Endothelial cell of umbilical vein (primary cell): ENCODE measurements around the gene CYP26C1. TPM values are rescaled to one million over a fixed set of nuclear protein-coding genes. Genes with fewer than 3 reads are reported as not detected.

Experiments used
- BruUV-seq: library from RNA; stranded (reverse); fragments of 400-500 nt; replicated peaks from 2 replicates; lab custom pipeline; 2021; lab: Mats Ljungman, UMichigan
- CTCF ChIA-PET: fragments of 300-600, 350-600 bp; sonication (Branson Sonifier 250); formaldehyde crosslinking; loops from one replicate; lab custom pipeline; 2021; ENCODE audit warnings: antibody characterized with exemption, inconsistent platforms; lab: Charles Lee
- POLR2A ChIA-PET: fragments of 300-600, 350-600 bp; sonication (Branson Sonifier 250); formaldehyde crosslinking; loops from one replicate; lab custom pipeline; 2021; ENCODE audit warnings: antibody characterized with exemption, inconsistent platforms; lab: Charles Lee
- DNase-seq: peaks from one replicate; pipeline ENCODE4 v3.0.0-alpha.2; 2011; ENCODE audit warnings: low read depth, low spot score
- FAIRE-seq: peaks from 2 replicates; lab custom pipeline; 2011; peaks lifted over from hg19 to GRCh38; lab: Jason Lieb, UNC
- H2AFZ ChIP-seq: 2 replicates; pipeline ENCODE4 v1.6.0; 2012; ENCODE audit warnings: low read depth, low read length, control low read depth, inconsistent platforms
- H3K27ac ChIP-seq: 2 replicates; pipeline ENCODE4 v1.5.1; 2011; ENCODE audit warnings: low read depth, mild to moderate bottlenecking, control low read depth, low read length, moderate library complexity; ENCODE audit not compliant: insufficient read depth
- H3K27me3 ChIP-seq, 2 experiments: 2 replicates each; pipeline versions ENCODE4 v1.6.0 to v1.6.1; 2011; ENCODE audit warnings: low read length in 2 of 2, mixed read lengths in 1 of 2; ENCODE audit not compliant: control insufficient read depth in 2 of 2, insufficient read depth in 2 of 2
- H3K36me3 ChIP-seq, 2 experiments: 2 replicates in 1 of 2; 3 replicates in 1 of 2; pipeline ENCODE4 v1.5.1; 2011; ENCODE audit warnings: low read length in 2 of 2, mild to moderate bottlenecking in 1 of 2, moderate library complexity in 1 of 2; ENCODE audit not compliant: control insufficient read depth in 2 of 2, insufficient read depth in 2 of 2; ENCODE audit errors: extremely low read depth in 1 of 2
- H3K4me1 ChIP-seq: 3 replicates; pipeline ENCODE4 v1.5.1; 2011; ENCODE audit warnings: mild to moderate bottlenecking, low read length; ENCODE audit not compliant: control insufficient read depth, insufficient read depth; ENCODE audit errors: extremely low read depth
- H3K4me2 ChIP-seq: 2 replicates; pipeline ENCODE4 v1.6.1; 2011; ENCODE audit warnings: low read length, control low read depth, mixed read lengths; ENCODE audit not compliant: insufficient read depth
- H3K4me3 ChIP-seq, 3 experiments: fragments of 200-600 bp in 1 of 3; sonication (generic), shearing (Covaris generic) in 1 of 3; replicated peaks in 1 of 3; 2 replicates each; pipeline ENCODE4 v1.5.1; 2011 to 2016; ENCODE audit warnings: control low read depth in 3 of 3, low read length in 3 of 3, mild to moderate bottlenecking in 2 of 3, inconsistent platforms in 1 of 3, low read depth in 1 of 3, moderate library complexity in 1 of 3; ENCODE audit not compliant: insufficient read depth in 1 of 3
- H3K79me2 ChIP-seq: 2 replicates; pipeline ENCODE4 v1.6.0; 2012; ENCODE audit warnings: low read length, inconsistent platforms; ENCODE audit not compliant: control insufficient read depth, insufficient read depth
- H3K9ac ChIP-seq: replicated peaks from 2 replicates; pipeline ENCODE3; 2011; ENCODE audit warnings: low read length, control low read depth; ENCODE audit not compliant: insufficient read depth; ENCODE audit errors: extremely low read depth
- H3K9me1 ChIP-seq: replicated peaks from 3 replicates; pipeline ENCODE4 v1.6.0; 2011; ENCODE audit warnings: mild to moderate bottlenecking, low read length; ENCODE audit not compliant: control insufficient read depth, insufficient read depth; ENCODE audit errors: extremely low read depth
- H3K9me3 ChIP-seq: replicated peaks from 2 replicates; pipeline ENCODE4 v1.5.1; 2012; ENCODE audit warnings: low read length, inconsistent platforms; ENCODE audit not compliant: control insufficient read depth, insufficient read depth
- H4K20me1 ChIP-seq: replicated peaks from 2 replicates; pipeline ENCODE3; 2011; ENCODE audit warnings: mild to moderate bottlenecking, low read length; ENCODE audit not compliant: control insufficient read depth, insufficient read depth; ENCODE audit errors: extremely low read depth
- POLR2AphosphoS5 ChIP-seq: IDR thresholded peaks from 2 replicates; pipeline ENCODE4 v1.6.1; 2012; ENCODE audit warnings: low read depth, mild to moderate bottlenecking, control low read depth, low read length, moderate library complexity; ENCODE audit not compliant: insufficient read depth
- dilution Hi-C: fragments of 300-500 bp; cut with MboI; formaldehyde crosslinking; loops from one replicate; pipeline ENCODE4 v1.15.0; 2019; ENCODE audit warnings: low sequenced_read_pairs; ENCODE audit not compliant: extremely low pct_ligation_motif_present
- intact Hi-C: fragments of 100-400 bp; cut with micrococcal nuclease; formaldehyde crosslinking; loops from one replicate; pipeline ENCODE4 v1.10.0; 2022
- polyA plus RNA-seq, 4 experiments: library from polyadenylated mRNA; depleted of rRNA in 3 of 4; stranded (reverse) in 3 of 4; unstranded in 1 of 4; fragments of >200 nt; gene quantifications; 2 replicates each; pipeline versions ENCODE4 v1.2.1 to v1.2.3, GENCODE V29; 2011 to 2012; ENCODE audit warnings: missing spikeins in 1 of 4
- total RNA-seq: library from RNA; stranded (reverse); gene quantifications from 2 replicates; pipeline ENCODE4 v1.2.3, GENCODE V29; 2021
- TF ChIP-seq, protein P1 (sequence below), 2 donors: IDR thresholded peaks; 1 replicate in 1 of 2; 2 replicates in 1 of 2; pipeline ENCODE4 v1.5.1; 2011; ENCODE audit warnings: low read length in 2 of 2, mild to moderate bottlenecking in 2 of 2, moderate library complexity in 2 of 2, control low read depth in 1 of 2, inconsistent platforms in 1 of 2, low read depth in 1 of 2; ENCODE audit not compliant: insufficient read depth in 1 of 2; ENCODE audit errors: extremely low read depth in 1 of 2

CYP26C1 gene
- total and polyA plus RNA-seq, 2 donors (not counting 3 experiments of a cell fraction or from before 2014, with no cell fraction given): 0.12 to 3.0 TPM

DNA sequence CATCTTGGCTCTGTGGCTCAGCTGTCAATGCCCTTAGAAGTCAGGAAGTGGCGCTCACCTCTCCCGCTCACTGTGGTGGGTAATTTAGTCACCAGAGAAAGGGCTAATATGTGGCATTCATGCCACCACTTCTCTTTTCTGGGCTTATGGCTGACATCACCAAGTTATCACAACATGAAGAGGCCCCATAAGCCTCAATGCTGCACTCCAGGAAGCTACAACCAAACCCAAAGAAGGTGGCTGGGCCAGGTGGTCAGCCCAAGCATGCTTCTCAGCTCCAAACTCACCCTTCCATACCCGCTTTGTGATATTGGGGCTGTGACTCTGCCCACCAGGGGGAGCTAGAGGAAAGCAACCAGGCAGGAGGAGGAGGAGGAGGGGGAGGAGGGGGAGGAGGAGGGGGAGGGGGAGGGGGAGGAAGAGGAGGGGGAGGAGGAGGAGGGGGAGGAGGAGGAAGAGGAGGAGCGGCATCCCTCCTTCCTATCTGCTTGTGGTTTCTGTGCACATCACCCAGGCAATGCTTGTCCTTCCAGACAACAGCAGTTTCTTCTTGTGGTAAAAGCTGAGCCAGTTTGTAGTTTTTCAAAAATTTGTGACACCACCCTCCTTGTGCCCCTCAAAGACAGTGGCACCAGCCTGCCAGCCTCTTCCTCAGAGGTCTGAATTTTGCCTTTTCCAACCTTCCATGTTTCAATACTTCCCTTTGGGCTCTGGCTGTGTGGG lies 55.2 kb downstream of the CYP26C1 start:
- ChIA-PET CTCF (interaction anchor here (0.5 to 1.9 kb wide), 37 partner anchors 10 to 415 kb away, joined by 3 to 44 read pairs (median 4); no protein-coding TSS in a partner anchor), POLR2A (no interaction called here)
- TF ChIP-seq POLR2AphosphoS5: no peak
- TF ChIP-seq, protein P1, sequence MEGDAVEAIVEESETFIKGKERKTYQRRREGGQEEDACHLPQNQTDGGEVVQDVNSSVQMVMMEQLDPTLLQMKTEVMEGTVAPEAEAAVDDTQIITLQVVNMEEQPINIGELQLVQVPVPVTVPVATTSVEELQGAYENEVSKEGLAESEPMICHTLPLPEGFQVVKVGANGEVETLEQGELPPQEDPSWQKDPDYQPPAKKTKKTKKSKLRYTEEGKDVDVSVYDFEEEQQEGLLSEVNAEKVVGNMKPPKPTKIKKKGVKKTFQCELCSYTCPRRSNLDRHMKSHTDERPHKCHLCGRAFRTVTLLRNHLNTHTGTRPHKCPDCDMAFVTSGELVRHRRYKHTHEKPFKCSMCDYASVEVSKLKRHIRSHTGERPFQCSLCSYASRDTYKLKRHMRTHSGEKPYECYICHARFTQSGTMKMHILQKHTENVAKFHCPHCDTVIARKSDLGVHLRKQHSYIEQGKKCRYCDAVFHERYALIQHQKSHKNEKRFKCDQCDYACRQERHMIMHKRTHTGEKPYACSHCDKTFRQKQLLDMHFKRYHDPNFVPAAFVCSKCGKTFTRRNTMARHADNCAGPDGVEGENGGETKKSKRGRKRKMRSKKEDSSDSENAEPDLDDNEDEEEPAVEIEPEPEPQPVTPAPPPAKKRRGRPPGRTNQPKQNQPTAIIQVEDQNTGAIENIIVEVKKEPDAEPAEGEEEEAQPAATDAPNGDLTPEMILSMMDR (IDR thresholded peaks at IDR 0.05; ENCODE audit: extremely low read depth in 1 of 2, insufficient read depth in 1 of 2, low read depth in 1 of 2, low read length in 2 of 2): peak; percentile 21 to 60
- H3K27me3 ChIP-seq: peaks cover 8 to 13% of the 10 kb centered on the region in 2 experiments
- no peaks in the 10 kb centered on the region for H3K9me3 ChIP-seq
- BruUV-seq: no TSS peak
- H3K4me3 ChIP-seq: no peak overlapping the region
- H3K27ac ChIP-seq: no peak overlapping the region
- dilution Hi-C loops (loop anchor here (25.0 kb wide), 1 partner anchor 171 kb away; no protein-coding TSS in a partner anchor), intact Hi-C loops (loop anchor here (1.0 to 2.0 kb wide), 2 partner anchors 173 to 395 kb away; no protein-coding TSS in a partner anchor)
- no peaks in the 10 kb centered on the region for H3K9me1 ChIP-seq
- no peak overlapping the region for H3K9ac ChIP-seq
- FAIRE-seq: peak; percentile 50
- peak; percentile 38 for DNase-seq
- H3K4me1 ChIP-seq: no peaks in the 10 kb centered on the region
- no peaks in the 10 kb centered on the region for H3K79me2 ChIP-seq
- no peak overlapping the region for H3K4me2 ChIP-seq
- H4K20me1 ChIP-seq: no peaks in the 10 kb centered on the region
- H3K36me3 ChIP-seq: no peaks in the 10 kb centered on the region
- H2AFZ ChIP-seq: no peak overlapping the region

Other genes with a start within 250 kb of the CYP26C1 start
- gene EXOC6, start 212.3 kb upstream of the CYP26C1 start, total RNA-seq: 103 and 108 TPM in 2 replicates
- 72.6 and 105 TPM in 2 replicates for gene EXOC6, start 212.3 kb upstream of the CYP26C1 start, polyA plus RNA-seq
- 2.1 and 4.4 TPM in 2 replicates for gene CYP26A1, start 13.1 kb downstream of the CYP26C1 start, total RNA-seq
- 0.95 and 1.4 TPM in 2 replicates for gene CYP26A1, start 13.1 kb downstream of the CYP26C1 start, polyA plus RNA-seq